PC-3 (cell line): ENCODE data around the gene XYLT2.

Experiments used
- EZH2 ChIP-seq: fragments of 300-600 bp; sonication (generic); IDR thresholded peaks from one replicate; pipeline ENCODE4 v1.6.1; 2017; ENCODE audit warnings: antibody characterized with exemption, mild to moderate bottlenecking, low read length; ENCODE audit not compliant: unreplicated experiment
- TF ChIP-seq, protein P1 (sequence below): fragments of 300-600 bp; sonication (generic); conservative IDR thresholded peaks from 2 replicates; pipeline ENCODE4 v1.5.1; 2017; ENCODE audit warnings: antibody characterized with exemption, low read depth, mild to moderate bottlenecking, low read length

DNA sequence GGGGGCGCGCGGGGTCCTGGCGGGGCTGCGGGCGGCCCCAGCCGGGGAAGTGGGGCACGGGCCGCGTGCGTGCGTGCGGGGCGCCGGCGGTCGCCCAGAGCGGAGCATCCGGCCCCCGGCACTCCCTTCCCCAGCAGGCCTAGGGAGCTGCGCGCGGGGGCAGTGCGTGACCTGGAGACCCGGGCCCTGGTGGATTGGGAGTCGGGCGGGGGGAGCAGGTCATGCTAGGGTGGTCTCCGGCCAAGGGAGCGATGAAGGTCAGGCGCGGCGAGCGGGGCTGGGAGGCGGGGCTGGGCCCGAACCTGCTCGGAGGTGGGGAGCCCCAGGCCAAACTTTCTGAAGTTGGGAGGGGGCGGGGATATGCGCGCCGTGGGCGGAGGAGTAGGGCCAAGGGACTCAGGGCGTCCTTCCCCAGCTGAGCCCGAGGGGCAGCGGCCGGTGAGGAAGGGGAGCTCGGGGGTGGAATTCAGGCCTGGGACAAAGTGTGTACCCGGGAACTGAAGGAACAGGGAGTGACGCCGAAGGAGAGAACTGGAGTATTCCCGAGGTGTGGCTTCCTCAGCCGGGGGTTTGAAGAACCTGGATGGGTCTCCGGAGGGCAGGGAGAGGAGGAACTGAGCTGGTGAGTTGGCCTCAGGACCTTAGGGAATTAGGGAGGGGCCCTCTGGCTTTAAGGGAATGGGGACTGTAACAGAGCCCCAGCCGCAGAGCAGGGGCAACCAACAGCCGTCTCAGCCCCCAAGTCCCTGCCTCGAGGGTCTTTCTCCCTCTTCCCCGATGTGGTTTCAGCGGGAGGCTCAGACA lies 589 bp downstream of the XYLT2 start:
- TF ChIP-seq, protein P1, sequence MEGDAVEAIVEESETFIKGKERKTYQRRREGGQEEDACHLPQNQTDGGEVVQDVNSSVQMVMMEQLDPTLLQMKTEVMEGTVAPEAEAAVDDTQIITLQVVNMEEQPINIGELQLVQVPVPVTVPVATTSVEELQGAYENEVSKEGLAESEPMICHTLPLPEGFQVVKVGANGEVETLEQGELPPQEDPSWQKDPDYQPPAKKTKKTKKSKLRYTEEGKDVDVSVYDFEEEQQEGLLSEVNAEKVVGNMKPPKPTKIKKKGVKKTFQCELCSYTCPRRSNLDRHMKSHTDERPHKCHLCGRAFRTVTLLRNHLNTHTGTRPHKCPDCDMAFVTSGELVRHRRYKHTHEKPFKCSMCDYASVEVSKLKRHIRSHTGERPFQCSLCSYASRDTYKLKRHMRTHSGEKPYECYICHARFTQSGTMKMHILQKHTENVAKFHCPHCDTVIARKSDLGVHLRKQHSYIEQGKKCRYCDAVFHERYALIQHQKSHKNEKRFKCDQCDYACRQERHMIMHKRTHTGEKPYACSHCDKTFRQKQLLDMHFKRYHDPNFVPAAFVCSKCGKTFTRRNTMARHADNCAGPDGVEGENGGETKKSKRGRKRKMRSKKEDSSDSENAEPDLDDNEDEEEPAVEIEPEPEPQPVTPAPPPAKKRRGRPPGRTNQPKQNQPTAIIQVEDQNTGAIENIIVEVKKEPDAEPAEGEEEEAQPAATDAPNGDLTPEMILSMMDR = no peak
- TF ChIP-seq EZH2 = no peak
